GM21447 (cell line): Measurements from ENCODE around the gene FBXO44.

Experiments used
- ATAC-seq: cut with Tn5 transposase; IDR thresholded peaks from one replicate; pipeline ENCODE4 v1.9.1; 2021; ENCODE audit not compliant: unreplicated experiment

Gene FBXO44

DNA sequence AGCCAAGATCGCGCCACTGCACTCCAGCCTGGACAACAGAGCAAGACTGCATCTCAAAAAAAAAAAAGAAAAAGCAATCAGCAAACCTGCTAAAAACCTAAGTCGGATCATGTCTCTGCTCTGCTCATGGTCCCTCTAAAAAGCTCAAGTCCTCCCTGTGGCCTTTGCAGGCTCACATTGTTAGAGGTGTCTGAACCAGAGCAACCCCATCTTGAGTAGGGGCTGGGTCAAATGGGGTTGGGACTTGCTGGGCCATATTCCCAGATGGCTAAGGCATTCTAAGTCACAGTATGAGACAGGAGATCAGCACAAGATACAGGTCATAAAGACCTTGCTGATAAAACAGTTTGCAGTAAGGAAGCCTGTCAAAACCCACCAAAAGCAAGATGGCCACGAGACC is 33.8 kb downstream of the FBXO44 start:
- ATAC-seq, result no peak

DNA sequence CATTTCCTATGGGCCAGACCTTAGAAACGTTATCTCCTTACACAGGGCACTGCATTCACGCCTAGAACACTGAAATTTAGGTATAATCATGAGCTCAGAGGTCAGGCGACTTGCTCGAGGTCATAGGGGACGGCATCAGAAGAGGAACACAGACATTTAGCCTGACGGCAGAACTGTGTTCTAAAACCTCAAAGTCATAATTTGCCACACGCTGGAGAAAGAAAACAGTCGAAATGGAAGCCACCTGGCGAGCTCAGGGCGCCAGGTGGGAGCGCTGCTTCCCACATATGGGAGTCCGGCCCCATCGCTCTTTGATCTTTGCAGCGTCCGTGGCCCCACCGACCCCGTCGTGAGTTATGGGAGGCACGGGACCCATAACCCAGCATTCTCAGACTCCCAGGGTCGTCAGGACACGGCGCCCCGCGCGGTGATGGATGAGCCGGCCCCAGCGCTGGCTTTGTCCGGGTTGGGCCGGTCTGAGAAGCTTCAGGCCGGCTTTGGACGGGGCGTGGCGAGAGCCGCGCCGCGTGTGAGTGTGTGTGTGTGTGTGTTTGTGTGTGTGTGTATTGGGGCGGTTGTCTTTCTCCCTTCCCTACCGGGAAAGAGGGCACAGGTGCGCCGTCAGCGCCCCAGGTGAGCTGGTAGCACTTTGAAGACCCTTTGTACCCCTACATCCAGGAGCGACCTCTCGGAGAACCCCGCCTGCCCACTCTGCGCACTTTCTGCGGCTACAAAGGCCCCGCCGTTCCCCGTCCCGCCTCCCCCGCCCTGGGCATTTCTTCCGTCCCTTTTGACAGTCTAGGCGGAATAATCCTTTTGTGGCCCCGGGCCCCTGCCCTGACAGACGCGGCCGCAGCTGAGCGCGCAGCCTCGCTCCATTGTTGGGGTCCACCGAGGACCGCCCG is 36.0 kb downstream of the FBXO44 start:
- no peak for ATAC-seq

DNA sequence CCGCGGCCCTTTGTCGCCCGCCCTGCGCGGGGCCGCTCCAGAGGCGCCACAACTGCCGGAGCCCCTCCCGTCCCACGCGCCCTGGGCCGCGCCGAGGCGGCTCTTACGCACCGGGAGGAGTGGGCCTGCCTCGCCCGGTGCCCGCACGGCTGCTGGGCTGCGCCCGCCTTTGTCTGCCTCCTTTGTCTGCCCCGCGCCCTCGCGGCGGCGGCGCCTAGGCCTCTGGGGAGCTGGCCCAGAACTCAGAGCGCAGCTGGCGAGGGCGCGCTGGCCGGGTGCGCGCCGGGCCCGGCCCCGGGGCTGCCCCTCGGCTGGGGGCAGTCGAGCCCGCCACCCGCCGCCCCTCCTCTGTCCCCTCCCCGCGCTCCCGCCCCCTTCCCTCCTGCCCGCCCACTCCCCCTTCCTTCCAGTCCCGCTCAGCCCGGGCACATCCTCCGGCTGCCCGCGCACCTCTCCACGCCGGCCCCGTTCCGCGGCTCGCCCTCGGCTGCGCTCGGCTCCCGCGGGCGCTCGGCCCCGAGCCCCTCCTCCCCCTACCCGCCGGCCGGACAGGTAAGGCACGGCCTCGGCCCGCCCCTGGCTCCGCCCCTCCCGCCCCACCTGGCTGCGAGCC is 36.7 kb downstream of the FBXO44 start, which contains the start of gene DRAXIN:
DRAXIN (plus strand) TSS at position 409 of the 613 bp plus-strand sequence. CDS start 14,549 bp downstream, outside the sequence.
- no peak for ATAC-seq

DNA sequence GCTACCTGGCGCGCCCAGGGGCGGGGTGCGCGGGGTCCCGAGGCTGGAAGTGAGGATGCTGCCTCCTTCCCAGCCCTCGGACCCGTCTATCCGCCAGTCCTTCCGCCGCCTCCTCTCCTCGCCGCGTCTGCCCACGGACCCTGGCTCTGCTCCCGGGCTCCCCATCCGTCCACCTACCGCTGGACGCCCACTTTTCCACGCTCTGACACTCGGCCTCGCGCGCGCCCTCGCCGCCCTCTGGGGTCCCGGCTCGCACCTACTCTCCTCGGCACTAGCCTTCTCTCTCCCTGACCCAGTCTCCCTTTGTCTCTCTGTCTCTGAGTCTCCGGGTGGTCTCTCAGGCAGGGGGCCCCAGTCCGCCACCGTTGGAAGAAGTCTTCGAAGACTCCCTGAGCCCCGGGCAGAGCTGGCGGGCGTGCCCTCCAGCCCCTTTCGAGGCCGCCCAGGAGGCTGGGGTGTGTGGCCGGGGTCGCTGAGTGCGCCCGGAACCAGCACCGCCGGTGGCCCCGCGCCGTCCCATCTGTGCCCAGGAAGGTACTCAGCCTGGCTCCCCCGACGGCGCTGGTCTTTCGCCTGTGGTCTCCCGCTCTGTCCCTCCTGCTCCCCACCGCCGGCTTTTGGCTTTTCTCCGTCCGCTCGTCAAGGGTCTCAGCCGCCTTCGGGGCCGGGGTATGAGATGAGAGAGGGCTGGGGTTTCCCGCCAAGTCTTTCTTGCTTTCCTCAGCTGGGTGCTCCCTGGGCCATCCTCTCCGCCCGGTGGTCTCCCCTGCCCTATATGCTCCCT is 37.4 kb downstream of the FBXO44 start:
- ATAC-seq, result no peak

DNA sequence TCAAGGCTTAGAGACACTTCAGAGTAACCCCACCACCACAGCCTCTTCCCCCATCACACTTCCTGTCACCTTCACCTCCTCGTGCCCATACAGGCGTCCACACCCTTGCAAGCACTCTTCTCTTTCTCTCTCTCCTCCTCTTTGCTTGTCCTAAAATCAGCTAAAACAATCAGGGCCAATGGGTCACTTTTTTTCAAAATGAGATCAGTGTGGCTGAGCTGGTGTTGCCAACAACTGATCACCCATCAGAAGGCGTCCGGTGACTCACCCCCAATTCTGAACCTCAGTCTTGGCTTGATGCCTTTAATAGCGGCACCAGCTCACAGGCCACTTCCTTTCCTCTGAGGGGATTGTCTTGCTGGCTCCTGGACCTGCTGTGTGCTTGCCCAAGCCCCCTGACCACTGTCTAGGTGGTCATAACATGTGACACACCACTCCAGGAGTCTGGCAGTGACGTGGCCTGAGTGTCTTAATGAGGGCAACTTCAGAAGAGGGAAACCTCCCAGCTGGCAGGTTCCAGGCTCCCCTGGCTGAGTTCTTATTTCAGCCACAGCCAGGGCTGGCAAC is 38.4 kb downstream of the FBXO44 start:
- ATAC-seq, result no peak

DNA sequence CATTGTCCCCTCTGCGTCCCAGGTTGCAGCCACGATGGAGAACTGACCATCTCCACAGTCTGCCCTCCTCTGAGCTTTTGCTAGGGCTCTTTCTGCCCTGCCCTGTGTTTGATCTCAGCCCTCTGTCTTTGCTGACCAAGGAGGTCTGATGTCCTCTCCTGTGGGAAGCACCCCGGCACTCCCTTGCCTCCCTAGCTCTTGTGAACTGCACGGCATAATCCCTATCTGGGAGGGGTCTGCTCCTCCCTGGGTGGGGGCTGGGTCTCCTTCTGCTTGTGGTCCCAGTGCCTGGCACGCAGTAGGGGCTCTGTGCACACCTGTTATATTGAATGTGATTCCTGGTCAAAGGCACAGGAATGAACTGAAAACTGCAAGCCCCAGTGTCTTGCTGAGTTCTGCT is 39.2 kb downstream of the FBXO44 start:
- no peak for ATAC-seq

DNA sequence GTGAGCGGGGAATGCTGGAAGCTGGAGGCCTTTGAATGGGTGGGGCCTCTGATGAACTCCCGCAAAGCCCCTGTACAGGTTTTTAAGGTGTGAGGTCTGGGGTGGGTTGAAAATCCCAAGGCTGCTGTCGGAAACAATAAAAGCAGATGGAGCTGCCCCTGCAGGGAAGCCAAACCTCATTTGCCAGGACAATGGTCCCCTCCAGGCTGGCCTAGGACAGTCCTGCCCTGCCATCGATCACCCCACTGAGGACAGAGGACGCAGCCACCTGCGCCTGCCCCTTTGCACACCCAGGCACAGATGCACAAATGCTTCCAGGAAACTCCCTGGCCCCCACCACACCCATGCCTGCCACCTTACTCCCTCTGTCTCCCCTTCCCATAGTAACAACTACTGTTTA is 41.2 kb downstream of the FBXO44 start:
- ATAC-seq, result no peak

DNA sequence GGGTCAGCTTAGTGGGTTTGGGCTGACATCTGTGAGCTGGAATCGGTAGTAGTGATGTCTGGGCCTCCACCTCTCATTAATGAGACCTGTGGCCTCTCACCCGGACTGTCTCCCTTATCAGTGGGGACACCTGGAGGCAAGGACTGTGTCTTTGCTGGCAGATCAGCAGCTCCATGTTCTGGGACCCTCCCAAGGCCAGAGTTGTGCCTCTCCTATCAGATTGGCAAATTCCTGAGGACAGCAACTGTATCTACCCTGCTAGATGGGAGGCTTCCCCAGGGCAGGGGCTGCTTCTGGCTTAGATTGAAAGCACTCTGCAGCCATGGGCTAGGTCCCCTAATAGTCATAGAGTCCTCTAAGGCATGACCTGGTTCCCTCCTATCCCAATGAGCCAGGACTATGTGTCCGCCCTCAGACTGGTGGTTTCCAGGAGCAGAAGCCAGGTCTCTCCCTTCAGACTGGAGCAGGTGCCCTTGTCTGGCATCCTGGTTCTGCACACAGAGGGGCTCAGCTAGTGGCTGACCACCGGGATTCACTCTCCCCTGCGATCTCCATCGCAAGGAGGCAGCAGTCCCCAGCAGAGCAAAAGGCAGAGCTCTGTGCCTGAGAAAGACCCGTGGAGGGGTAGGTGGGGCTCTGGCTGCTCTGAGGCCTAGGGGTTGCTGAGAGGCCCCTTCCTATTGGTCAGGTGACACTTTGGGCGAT is 42.7 kb downstream of the FBXO44 start:
- no peak for ATAC-seq

DNA sequence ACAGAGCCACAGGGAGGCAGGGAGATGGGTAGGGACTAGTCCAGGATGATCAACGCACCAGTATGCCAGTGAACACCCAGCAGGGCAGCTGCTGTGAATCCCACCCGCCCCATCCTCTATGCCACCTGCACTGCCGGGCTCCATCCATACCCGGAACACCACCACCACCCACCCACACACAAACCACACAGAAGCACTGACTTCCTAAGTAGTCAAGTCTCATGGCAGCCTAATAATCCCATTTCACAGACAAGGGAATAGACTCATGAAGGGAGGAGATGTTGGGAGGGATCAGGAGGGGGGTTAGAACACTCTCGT is 43.2 kb downstream of the FBXO44 start:
- no peak for ATAC-seq

DNA sequence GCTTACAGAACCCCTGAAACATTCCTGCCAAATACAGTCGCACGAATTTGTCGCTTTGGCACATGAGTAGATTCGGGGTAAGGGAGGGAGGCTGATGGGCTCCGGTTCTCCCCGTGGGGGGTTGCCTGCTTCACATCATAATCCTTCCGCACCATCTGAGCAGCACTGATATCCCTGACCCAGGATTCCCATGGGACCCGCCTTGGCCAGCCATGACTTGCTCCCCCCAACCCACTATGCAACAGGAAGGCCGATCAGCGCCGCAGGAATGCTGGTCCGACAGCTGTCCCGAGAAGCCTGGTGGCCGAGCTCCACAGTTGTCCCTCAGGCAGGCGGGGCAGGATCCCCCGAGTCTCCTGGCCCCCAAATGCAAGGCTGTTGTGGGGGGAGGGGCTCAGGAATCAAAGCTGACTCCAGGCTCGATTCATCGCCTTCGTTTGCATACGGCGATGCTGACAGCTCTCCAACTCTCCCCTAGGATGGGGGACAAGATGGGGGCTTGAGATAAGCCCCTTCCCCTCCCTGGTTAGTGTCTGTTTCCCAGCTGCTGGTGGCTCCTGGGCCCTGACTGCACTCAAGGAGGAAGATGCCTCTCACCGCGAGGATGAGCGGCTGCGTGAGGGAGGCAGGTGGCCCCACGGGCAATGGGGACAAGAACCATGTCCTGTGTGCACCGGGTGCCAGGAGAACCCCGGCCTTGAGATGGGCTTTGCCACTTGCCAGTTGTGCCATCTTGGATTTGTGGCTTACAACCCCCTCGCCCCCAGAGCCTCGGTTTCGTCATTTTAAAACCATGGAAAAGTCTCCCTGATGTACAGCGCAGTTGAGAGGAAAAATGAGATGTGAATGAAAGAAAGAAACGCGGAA is 46.2 kb downstream of the FBXO44 start:
- ATAC-seq, result no peak

DNA sequence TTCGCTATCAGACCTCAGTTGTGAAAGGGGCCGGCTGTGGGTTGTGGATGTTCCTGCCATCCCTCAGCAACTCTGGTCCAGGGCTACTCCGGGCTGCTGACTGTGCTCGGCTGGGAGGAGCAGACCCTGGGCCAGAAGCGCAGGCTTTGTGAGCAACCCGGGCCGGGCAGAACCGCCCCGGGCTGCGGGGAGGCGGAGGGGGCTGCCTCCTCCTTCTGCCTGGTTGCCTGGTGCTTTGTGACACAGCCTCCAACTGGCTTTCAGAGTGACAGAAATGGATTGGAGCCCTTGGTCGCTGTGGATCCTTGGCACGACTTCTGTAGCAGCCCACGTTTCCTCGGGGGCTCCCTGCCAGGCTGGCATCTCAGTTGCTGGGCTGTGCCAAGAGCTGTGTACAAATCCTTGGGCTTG is 46.9 kb downstream of the FBXO44 start:
- ATAC-seq, result no peak

DNA sequence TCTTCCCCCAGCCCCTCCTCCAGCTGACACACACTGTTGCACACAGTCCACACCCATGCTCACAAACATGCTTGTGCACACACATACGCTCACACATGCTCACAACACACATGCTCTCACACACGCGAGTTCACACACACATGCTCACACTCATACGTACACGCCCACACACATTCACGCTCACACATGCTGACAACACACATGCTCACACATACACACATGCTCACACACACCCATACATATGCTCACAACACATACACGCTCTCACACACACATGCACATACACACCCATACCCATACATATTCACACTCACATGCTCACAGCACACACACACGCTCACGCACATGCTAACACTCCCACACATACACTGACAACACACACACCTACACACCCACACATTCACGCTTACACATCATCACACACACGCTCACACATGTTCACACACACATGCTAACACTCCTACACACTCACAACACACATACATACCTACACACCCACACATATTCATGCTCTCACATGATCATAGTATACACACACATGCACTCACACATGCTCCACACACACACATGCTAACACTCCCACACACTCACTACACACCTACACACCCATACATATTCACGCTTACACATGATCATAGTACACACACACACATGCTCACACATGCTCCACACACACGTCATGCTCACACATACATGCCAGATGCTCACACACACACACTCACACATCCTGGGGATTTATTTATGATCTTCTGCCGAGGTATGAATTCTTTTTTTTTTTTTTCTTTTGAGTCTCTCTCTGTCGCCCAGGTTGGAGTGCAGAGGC is 47.5 kb downstream of the FBXO44 start:
- ATAC-seq, result no peak

DNA sequence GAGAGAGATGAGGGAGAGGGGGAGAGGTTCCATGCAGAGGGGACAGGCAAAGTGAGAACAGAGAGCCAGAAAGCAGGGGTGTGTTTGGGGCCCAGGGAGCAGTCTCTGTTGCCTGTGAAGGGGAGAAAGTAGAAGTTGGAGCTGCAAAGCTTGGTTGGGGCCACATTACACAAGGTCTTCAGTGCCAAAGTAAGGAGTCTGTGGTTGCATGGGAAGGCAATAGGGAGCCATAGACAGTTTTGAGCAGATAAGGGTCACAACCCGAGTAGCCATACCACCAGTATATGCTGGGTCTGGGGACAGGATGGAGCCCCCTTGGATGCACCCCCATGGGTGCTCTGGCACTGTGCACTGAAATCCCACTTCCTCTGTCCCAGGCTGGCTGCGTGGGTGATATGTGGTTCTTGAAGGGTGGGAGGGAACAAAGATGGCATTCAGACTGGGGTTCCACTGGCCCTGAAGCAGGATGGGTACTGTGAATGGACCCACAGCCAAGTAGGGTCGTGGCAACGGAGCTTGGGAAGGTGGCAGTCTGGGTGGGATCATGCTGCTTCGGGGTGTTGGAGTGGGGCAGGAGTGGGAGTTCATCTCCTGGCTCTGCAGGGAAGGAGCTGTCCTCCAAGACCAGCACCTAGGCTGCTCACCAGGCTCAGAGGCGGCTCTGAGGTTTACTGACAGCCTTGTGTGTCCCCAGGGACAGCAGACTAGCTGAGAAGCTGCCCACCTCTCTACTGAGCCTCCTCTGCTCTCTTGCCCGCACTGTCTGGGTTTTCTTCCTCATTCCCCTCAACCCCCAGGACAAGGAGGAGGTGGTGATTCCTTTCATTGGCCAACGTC is 48.9 kb downstream of the FBXO44 start:
- no peak for ATAC-seq

DNA sequence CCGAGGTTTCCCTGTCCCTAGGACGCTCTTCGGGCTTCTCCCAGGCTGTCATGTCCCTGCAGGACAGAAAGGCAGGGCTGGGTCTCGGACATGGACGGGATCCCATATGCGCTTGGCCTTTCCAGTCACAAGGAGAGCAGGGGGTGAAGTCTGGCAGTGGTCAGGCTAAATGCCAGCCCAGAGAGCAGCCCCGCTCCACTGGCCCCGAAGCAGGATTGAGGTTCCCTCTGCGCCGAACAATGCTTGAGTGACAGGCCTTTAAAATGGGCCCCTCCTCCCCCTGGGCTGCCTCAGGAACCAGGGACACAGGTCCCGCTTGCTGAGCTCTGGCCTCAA is 49.5 kb downstream of the FBXO44 start:
- no peak for ATAC-seq

DNA sequence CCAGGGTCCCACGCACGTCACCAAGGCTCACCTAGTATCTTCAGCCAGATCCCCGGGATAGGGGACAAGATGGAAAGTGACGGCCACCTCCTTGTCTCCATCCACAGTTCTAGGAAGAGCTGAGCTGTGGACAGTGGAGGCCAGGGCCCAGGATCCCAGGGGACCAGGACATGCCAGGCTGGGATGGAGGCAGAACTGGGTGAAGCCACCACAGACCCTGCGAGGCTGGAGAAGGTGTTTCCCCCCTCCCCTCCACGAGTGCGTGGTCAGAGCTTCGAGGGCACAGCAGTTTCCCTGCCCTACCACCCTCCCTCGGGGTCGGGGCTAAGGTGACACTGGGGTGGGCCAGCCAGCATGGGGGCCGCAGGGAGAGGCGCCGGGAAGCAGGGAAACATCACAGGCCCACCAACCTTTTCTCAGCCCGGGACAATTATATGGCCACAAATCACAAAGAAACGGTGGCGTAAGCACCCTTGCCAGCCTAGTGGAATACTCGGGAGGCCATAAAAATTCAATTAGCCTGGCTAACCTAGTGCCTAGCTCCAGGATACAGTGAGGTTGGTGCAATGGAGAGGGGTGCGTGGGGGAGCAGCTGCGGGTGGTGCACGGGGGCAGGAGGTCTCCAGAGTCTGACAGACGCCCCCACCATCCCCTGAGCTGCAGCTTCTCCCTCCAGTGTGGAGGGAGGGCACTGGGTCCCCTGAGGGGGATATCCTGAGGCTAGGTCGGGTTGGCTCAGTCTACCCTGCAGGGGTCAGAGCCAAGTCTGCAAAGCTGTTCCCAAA is 50.2 kb downstream of the FBXO44 start:
- ATAC-seq, result no peak

DNA sequence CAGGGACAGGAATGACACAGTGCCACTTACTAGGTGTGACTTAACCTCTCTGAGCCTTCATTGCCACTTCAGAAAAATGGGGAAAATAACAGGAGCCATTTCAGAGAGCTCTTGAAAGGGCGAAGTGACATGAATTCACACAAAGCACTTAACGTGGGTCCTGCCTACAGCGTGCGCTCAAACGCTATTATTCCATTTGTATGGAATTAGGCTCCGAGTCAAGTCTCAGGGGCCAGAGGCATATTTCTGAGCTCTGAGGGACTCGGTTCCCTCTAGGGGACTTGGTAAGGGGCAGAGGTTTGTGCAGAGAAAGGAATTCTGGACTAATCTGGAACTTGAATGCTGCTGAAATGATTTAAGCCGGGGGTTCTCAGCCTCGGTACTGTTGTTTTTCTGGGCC is 50.9 kb downstream of the FBXO44 start:
- ATAC-seq, result no peak

DNA sequence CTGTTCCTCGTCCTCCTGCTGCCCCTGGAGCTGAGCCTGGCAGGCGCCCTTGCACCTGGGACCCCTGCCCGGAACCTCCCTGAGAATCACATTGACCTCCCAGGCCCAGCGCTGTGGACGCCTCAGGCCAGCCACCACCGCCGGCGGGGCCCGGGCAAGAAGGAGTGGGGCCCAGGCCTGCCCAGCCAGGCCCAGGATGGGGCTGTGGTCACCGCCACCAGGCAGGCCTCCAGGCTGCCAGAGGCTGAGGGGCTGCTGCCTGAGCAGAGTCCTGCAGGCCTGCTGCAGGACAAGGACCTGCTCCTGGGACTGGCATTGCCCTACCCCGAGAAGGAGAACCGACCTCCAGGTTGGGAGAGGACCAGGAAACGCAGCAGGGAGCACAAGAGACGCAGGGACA is 51.6 kb downstream of the FBXO44 start:
- no peak for ATAC-seq
